WI38 (cell line): Measurements from ENCODE around the gene MCTP1.

Source experiments
- H3K4me3 ChIP-seq: 2 replicates; pipeline ENCODE4 v1.5.1; 2011; ENCODE audit warnings: low read depth, mild to moderate bottlenecking, control low read depth, low read length
- TF ChIP-seq, protein P1 (sequence below): IDR thresholded peaks from 2 replicates; pipeline ENCODE4 v1.5.1; 2012; ENCODE audit warnings: low read depth, mild to moderate bottlenecking, control low read depth, low read length

The MCTP1 gene

DNA sequence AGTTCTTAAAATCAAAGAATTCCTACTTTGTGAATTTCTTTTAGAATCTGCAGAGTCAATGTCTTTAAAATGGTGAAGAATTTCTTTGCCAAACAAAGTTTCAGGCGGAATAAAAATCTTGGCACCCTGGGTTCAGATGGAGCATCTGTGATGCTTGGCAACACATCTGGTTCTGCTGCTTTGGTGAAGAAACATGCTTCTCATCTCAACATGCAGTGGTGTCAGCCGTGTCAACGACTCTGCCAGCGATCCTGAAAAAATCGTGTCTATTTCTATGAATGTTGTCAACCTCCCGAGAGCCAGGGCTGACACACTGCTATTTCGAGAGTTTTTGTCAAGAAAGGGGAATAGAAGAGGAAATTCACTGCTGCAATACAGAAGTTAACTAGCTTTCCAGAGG lies 514.9 kb downstream of the MCTP1 start:
- TF ChIP-seq, protein P1, sequence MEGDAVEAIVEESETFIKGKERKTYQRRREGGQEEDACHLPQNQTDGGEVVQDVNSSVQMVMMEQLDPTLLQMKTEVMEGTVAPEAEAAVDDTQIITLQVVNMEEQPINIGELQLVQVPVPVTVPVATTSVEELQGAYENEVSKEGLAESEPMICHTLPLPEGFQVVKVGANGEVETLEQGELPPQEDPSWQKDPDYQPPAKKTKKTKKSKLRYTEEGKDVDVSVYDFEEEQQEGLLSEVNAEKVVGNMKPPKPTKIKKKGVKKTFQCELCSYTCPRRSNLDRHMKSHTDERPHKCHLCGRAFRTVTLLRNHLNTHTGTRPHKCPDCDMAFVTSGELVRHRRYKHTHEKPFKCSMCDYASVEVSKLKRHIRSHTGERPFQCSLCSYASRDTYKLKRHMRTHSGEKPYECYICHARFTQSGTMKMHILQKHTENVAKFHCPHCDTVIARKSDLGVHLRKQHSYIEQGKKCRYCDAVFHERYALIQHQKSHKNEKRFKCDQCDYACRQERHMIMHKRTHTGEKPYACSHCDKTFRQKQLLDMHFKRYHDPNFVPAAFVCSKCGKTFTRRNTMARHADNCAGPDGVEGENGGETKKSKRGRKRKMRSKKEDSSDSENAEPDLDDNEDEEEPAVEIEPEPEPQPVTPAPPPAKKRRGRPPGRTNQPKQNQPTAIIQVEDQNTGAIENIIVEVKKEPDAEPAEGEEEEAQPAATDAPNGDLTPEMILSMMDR: no peak
- H3K4me3 ChIP-seq: no peak overlapping the region

DNA sequence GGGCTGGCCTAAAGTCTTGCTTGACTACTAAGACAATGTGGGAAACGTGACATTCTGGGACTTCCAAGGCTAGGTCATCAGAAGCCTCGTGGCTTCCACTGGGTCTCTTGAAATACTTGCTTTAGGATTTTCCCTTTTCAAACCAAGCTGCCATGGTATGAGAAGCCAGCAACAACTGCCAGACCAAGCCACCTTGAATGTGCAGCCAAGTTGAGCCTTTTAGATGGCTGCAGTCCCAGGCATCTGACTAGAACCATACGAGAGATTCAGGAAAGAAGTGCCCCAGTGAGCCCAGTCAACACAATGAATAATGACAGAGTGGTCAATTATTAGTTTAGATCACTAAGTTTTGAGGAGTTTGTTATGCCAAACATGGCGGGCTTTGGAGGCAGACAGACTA lies 523.1 kb downstream of the MCTP1 start:
- H3K4me3 ChIP-seq: no peak overlapping the region
- TF ChIP-seq, protein P1: no peak

DNA sequence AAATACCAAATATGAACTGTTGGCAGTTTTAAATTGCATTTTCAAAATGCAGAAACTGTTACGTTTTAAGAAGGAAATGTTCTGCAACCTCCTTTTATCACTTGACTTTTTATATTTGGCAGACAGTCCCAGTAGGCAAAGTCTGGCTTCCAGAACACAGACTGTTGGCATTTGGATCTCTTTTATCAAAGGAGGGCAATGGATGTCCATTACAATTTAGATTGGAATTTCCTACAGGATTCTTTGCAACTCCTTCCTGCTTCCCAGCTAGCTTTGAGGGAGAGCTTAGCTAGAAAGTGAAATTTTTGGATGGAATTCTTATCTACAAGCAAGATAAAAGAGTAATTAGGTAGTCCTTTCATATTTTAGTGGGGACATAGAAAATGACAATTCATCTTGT lies 523.8 kb downstream of the MCTP1 start:
- H3K4me3 ChIP-seq: no peak overlapping the region
- TF ChIP-seq, protein P1: no peak

DNA sequence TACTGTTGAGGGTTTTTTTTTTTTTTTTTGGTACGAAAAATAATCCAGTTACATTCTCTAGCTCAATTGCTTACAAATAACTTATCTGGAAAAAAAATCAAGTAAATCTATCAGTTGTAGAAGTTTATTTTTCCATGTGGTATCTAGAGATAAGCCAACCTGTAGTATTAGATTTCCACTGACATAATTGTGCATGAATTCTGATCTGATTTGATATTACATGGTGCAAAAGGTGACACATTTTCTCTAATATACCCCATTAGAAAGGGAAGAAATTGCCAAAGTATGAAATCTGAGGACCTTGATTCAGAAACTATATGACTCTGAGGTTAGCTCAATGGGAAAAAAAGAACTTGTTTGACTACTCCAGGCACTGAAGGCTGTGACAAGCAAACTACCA lies 524.9 kb downstream of the MCTP1 start:
- TF ChIP-seq, protein P1: no peak
- no peak overlapping the region for H3K4me3 ChIP-seq

DNA sequence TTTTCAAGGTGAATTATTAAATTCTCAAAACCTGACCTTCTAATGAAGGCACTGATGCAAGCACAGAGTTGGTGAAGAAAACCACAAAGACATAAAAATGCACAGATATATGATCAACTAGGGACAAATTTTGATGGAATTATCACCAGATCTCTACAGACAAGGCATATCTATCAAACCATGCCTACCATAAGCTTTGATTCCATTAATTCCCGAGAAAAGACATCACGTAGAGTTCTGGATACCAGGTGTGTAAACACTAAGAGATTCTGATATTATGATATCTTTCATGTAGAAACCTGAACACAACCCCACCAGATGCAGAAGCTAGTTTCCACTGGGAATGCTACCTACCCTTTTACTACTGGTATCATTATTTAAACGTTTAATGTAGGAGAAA lies 525.9 kb downstream of the MCTP1 start:
- no peak overlapping the region for H3K4me3 ChIP-seq
- TF ChIP-seq, protein P1: no peak

DNA sequence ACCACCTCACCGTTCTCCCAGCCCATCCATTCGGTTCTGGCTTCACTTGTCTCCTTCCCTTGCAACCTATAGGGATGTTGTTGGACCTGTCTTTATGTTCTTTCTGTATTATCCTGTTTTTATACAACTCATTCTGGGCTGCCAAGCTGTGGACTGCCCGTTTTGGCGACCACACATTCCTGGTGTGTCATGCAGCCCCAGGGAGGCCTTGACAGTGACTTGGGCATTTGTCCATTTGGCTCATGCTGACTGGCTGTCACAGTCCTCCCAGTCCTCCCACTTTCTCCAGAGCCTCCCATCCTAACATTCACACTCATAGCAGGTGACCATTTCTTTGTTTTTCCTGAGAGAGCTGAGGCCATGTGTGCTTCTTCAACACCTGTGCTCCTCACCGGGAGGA lies 530.1 kb downstream of the MCTP1 start:
- no peak overlapping the region for H3K4me3 ChIP-seq
- TF ChIP-seq, protein P1: no peak

DNA sequence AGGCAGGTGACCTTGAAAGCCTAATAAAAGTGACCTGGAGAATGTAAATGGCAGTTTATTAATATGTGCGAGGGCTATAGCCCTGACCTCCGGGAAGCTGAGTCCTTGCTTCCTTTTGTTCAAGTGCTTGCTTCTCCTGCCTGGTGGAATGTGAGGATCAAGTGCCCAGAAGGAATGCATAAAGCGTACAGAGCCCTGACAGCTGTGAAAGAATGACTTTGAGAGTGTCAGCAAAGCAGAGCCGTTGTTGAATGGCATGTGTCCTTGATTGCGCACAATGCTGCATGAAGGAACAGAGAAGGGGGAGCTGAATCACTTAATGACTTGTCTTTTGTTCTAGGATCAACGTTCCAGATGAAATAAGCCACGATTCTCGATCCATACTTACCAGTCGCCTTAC lies 533.4 kb downstream of the MCTP1 start:
- TF ChIP-seq, protein P1: no peak
- H3K4me3 ChIP-seq: no peak overlapping the region
